NK-92 (cell line): Measurements from ENCODE around the gene VPS13D.

Source experiments
- DNase-seq: peaks from one replicate; lab custom pipeline; 2025; ENCODE audit not compliant: unreplicated experiment; lab: John Stamatoyannopoulos, UW

Gene VPS13D

DNA sequence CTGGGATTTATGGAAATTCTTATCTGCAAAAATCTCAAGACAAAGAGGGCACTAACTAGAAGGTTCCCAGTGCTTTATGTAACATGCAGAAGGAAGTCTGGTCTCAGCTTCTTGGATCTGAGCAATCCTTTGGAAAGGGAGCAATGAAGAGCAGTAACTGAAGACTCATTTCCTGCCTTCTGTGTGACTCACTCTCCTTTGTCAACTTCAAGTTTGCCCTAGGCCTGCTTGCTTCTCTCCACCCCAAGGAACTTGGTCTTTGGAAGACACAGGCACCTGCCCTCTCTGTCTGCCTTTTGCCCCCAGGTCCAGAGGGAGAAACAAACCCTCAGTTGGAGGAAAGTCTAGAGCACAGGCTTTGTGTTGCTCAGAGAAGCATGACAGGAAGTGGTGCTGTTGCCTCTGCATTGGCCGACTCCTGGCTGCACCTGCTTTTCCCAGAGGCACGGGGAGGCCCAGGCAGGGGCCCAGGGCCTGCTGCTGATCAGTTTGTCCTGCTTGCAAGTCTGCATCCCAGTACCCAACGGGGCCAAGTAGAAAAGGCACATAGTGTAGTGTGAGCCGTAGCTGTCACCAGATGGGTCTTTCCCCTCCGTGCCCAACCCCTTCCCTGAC, 251.0 kb downstream of the VPS13D start:
- DNase-seq: no peak

DNA sequence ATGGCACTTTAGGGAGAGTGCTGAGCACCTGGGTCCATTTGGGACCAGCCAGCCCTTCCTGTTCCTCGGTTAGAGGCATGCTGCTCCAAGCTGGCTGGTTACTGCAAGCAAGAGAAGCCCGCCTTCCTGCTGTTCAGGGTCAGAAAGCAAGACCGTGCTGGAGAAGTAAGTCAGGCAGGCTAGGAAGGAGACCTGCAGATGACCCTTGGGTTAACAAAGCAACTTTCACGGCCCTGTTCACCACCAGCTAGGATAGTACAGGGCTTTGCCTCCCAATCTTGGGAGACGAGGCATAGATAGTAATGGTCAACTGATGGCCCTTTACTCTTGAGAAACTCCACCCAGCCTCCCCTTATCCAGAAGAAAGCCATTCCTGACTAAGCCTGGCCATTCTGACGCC, 252.1 kb downstream of the VPS13D start:
- DNase-seq: no peak

DNA sequence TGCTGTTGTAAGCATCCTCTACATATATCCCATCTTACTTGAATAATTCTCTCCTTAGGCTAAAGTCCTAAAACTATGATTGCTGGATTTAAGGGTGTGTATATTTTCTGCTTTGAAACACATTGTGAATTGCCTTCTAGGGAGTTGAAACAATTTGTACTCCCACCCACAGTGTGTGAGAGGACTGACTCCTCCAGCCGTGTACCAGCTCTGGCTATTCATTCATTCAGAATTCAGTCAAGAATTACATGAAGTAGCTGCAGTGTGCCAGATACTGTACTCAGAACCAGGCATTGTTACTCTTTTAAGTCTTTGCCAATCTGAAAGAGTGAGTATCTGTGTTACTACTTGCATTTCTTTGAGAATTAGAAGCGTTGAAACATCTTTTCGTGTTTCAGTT, 253.2 kb downstream of the VPS13D start:
- no peak for DNase-seq

DNA sequence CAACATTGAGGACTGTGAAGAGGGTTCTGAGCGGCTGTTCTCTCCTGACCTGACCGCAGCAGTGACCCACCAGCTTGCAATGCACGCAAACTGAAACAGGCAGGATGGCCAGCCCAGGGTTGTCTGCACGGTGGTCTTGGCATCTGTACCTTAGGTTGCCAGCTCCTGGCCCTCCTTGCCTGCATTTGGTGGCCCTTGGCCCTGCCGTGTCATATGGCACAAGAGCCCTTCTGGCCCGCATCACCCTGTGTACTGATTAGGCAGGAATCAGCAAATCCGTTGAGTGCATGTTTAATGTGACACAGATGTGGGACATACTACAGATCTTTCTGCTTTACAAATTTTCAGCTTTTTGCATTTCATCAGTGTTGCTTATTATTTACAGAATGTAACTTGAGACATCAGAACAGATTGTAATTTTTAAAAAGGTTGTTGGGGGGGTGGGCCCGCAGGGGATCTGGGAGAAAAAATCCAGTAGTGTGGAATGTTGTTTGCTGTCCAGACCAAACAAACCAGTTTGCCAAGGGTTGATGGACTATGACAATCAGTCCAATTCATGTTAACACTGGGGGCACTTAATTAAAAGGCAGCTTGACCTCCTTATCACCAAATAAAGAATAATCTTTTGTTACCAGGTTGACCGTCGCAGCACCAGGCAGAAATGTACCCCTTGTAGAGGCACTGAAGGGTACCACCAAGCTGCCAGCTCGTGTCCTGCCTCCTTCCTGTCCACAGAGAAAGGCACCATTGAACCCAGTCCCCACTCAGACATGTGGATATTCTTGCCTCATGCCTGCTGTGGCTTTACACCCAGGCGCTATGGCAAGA, 255.6 kb downstream of the VPS13D start:
- DNase-seq: no peak

DNA sequence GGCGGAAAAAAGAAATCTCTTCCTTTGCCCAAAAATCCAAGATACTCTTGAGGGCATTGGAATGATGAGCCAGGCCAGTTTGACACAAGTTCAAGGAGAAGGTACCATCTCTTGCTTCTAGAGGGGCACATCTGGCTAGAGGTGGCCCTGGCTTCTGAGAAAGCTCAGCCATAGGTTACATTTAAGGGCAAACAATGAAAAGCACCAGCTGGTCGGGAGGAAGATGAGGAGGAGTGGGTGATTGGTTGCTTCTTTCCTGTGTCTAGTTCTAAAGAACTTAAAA, 256.2 kb downstream of the VPS13D start:
- no peak for DNase-seq

DNA sequence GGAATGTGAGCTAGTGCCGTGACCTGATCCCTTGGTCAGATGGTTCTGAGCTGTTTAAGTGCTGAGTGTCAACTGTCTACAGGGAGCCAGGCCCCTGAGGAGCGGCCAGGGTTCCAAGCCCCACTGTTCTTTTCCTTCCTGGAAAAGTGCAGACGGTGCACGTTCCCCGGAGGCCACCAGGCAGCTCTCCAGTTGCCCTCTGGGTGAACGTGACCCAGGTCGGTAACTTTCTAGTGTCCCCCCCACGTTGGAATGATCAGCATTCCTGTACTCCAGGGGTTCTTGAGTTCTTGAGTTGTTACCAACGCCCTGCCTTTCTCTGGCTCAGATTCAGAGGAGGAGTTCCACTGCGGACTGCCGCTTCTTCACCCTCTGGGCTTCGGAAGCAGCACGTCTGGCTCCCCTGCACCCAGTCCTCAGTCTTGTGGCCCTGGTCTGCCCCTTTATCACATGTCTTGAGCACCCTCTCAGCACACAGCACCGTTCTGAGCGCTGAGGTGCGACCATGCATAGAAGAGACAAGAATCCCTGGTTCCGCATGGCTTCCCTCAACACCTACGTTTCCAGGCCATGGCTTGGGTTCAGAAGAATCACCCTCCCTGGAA, 256.7 kb downstream of the VPS13D start:
- DNase-seq: no peak

DNA sequence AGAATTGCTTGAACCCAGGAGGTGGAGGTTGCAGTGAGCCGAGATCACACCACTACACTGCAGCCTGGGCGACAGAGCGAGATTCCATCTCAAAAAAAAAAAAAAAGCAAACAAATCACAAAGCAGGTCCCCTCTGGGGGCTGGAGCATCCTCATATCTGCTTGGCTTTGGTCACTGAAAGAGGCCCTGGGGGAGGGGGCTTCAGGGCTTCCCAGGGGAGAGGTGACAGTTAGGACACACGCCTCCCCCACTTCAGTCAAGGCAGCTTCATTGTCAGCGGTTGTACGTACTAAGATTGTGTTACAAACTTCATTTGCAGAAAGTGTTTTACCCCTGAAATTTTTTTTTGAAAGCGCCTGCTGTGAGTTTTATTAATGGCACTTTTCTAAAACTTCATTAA, 257.7 kb downstream of the VPS13D start:
- no peak for DNase-seq

DNA sequence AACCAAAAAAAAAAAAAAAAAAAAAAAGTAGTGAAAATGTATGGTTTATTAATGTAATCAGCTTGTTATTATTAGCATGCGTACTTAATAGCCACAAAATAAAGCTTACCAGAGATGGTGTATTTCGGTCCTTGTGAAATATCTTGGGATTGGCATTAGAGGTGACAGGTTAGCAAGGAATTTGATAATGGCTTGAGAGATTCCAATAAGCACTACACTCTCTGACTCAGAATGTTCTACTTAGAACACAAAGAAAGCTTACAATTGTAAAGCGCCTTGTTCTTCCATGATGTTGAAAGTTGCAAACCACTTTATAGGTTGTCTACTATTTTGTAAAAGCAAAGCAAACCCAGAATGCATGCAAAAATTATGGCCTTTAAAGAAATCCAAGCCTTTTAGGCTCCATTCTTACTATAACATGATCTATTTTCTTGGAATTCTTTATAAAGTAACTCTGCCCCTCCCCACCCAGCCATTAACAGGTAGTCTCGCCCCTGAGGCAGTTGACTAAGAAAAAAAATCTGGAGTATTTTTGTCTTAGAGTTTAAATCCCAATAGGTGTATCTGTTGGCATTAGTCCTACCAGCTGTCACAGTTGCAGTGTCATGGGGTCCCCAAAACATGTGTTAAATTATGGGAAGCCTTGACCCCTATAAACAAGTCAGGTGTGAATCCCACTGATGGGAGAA, 259.0 kb downstream of the VPS13D start:
- DNase-seq: no peak

DNA sequence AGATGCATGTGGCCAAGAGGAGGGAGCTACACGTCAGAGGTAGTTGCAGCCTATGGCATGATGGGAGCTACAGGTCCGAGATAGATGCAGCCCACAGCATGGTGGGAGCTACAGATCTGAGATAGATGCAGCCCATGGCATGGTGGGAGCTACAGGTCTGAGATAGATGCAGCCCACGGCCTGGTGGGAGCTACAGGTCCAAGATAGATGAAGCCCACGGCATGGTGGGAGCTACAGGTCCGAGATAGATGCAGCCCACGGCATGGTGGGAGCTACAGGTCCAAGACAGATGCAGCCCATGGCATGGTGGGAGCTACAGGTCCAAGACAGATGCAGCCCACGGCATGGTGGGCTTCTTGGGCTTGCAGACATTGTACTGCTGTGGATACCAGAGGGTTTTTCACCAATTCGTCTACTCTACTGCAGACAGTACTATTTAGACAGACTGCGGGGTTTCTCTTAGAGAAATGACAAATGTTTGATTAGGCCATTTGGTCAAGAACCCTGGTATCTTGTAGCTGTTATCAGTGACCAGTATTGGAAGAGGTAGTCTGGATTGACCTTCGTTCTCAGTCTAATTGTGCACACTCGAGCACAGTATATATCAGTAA, 260.8 kb downstream of the VPS13D start:
- DNase-seq: no peak

DNA sequence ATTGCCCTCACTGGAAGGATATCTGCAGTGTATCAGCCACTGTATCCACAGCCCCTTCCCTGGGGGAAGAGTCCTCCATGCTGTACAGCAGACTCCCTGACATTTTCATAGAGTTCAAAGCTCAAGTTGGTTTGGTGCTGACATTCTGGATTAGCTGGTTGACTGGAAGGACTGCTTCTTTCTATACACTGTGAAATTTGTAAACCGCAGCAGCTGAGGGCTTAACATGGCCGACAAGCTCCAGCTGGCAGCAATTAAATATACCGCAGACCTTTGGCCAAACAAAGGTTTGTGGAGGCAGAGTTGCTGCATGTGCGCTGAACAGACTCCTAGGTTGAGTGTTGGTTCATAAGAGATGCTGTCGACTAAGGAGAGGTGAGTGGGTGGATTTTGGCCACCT, 261.8 kb downstream of the VPS13D start:
- no peak for DNase-seq

DNA sequence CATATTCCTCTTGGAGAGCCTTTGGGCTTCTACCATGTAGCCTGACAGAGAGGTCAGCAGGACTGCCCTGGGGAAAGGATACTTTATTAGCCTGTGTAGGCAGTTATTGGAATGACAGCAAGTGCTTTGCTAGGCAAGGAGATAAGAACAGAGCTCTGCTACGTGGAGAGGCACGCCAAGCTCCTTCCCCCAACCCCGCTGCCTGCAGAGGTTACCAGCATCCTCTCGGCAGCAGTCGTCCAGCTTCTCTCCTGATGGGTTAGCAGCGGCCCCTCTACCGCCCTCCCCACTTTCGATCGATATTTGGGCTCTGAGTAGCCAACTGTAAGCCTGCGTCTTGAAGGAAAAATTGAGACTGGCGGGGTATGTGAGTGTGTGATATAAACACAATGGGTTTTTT, 265.9 kb downstream of the VPS13D start:
- no peak for DNase-seq

DNA sequence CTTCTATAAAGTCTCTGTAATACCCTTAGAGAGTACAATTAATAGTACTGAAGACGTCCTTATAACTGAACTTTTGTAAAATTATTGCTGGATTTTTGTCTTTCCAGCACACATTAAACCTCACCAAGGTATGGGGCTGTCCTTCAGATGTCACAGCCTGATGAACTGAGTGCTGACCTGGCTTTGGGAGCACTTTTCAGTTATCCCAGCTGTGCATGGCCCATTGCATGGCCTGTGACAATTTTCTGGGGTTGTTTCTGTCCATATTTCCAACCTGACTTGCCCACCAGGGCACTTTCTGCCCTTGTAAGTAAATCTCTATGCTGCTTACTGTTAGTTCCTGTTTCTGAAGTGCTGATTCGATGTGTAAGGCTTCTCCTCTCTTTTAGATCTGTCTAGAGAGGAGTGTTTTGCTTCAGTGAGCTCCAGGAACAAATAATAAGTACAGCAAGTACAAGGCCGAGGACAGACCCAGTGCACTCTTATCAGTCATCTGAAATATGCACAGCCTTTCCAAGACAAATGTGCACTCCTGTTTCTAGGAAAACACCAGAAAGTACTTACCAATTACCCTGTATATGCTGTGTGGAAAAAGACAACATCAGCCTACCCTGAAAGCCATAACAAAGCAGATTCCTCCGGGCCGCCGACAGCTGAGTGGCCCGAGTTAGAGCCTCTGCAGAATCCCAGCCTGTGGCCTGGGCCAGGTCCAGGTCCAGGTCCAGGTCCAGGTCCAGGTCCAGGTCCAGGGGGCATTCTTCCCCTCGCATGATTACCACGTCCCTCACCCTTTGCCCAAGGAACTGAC, 266.5 kb downstream of the VPS13D start:
- no peak for DNase-seq

DNA sequence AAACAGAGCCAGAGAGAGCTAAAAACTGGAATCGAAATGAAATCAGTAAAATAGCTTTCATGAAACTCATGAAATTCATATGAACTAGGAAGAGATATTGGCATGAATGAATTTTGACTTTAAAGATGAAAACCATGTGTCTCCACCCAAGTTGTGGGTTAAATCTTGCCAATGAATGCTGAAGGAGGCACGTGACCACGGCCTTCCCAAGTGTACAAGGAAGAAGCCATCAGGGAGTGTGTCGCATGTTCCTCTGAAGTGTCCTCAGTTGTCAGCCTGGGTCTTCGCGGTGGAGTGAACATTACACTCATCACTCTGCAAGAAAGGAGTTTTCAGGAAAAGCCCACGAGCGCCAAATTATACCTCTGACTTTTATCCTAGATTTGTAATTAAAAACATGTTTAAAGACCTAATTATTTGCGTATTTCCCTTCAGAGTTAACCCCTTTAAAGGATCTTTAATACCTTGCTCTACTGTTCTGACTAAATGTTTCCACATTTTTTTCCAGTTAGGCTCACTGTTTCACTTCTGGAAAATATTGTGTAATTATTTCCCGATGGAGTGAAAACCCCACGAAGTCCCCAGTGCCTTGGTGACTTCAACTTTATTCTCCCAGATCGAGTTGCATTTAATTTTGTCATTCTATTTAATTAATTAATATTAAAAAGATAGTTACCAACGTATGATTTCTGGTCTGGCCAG, 269.9 kb downstream of the VPS13D start:
- no peak for DNase-seq

DNA sequence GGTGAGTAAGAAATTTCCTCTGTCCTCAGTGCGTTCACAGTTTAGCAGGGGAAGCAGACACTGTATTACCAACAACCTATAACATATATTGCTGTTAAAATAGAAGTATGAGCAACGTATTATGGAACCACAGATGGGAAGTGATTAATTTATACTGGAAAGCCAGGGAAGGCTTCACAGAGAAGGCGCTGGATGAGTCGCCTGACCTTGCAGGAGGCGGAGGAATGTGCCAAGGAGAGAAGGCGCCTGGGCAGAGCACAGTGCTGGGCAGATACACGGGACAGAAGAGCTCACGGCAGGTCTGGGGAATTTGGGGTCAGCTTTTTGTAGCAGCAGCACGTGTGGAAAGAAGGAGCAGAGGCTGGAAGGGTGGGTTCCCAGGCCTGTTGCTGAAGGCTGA, 271.8 kb downstream of the VPS13D start:
- DNase-seq: no peak

DNA sequence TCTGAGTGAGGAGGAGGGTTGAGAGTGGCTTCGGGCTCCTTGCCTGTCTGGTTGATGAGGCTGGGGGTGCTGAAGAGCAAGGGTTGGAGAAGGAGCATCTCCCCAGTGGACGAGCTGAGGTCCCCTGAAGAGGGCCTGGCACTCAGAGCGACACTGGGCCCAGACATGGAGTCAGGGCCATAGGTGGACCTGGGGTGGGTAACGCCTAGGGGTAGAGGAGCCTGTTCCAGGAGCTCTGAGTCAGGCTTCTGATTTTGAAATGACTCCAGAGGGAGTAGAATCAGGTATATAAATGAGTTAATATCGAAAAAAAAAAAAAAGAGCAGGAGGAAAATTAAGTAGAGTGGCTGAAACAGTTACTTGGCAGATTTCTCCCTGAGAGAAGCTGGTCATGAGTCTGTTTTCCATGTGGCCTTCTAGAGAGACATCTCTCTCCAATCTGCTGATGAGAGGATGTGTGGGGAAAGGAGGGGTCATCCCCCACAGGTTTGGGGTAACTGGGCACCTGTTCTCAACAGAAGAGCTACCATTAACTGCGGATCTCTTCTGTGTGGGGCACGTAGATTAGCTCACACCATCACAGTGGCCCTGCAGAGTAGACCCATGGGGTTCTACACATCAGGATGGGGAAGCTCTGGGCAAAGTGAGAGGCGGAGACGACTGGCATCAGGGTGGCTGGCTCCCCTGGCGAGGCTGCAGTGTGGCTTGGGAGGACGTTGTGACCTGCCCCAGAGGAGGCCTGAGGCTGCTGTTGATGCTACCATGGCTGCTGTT, 272.7 kb downstream of the VPS13D start:
- DNase-seq: no peak

DNA sequence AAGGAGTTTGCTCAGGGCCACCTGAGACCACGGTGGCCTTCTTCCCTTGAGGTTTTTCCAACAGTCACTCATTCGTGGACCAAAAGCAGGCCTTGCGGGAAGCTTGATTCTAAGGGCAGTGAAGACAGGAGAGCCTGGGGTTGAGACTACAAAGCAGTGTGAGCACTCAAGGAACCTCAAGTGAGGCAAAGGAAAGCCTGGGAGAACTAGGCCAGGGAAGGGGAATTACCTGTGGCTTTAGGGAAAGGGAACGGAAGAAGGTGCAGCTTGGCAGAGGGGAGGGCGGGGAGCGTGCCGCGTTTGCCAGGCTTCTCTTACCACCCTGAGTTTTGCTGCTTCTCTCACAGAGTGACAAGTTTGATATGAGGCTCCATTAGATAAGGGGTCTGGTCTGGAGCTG, 273.9 kb downstream of the VPS13D start:
- DNase-seq: no peak

DNA sequence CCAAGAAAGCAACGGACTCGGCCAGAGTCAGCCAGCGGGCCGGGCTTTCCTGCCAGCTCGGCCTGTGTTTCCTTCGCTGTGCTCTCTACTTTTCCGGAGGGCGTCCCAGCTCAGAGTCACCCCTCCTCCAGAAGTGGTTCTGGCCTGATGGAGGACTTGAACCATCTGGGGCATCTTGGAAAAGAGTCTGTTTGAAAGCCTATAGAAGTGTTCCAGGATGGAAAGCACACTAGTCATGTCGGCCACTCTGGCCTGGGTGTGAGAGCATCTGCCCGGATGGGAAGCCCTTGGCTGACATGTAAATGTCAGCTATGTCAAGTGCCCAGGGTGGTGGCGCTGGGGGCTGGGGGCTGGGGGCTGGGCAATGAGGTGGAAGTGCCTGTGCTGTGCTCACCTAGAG, 274.8 kb downstream of the VPS13D start:
- DNase-seq: no peak

DNA sequence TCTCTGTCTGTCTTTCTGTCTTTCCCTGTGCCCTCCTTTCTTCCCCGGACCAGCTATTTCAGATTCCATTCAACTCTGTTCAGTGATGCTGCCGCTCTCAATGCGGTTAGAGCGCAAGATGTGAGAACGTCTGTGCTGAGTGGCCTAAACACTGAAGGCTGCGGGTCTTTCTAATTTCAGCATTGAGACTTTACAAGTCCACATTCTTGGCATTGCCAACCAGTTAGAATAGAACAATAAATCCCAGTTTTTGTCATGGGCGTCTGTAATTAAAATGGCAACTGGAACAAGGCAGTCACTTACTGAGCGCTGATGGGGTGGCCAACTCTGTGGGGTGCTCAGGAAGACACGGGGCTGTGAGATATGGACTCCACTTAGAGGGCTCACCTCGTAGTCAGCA, 275.4 kb downstream of the VPS13D start:
- DNase-seq: no peak

DNA sequence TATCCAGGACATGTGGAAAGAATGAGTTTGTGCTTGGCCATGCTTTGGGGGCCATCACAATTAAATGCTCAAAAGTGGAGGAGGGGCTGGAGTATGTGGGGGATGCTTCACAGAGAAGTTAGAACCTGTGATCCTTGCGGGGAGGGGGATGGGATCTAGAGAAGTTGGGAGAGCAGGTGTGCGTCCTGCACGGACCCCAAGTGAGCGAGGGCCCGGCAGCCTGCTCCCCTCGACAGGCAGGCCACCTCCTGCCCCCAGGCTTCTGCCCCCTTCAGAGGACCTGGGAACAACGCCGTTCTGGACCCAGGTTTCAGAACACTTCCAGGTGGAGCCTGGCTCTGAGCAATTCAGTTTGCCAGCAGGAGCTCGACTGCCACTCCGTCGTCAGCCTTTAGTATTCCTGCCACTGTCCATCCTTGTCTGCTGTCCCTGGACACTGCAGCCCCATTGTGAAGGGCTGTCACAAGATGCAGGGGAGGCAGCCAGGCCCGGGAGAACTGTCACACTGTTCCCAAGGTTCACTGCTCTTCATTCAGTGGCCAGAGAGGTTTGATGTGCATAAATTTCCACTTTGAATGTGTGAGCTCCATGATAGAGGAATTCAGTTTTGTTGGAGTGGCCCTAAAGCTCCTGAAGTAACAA, 275.9 kb downstream of the VPS13D start:
- no peak for DNase-seq
